HepG2 (cell line): ENCODE data around the gene MPO. TPM values are rescaled to one million over a fixed set of nuclear protein-coding genes. Genes with fewer than 3 reads are reported as not detected.

Experiments used
- CREB3 ChIP-seq: sonication (generic); formaldehyde crosslinking; IDR thresholded peaks from 2 replicates; pipeline ENCODE4 v1.5.0; 2020; ENCODE audit warnings: missing genetic modification reagents
- EEA1 ChIP-seq: sonication (generic); formaldehyde crosslinking; IDR thresholded peaks from 2 replicates; pipeline ENCODE4 v1.5.1; 2020; ENCODE audit warnings: mild to moderate bottlenecking, missing genetic modification reagents, borderline replicate concordance
- GATA4 ChIP-seq: sonication (generic); IDR thresholded peaks from 2 replicates; pipeline ENCODE4 v1.6.1; 2016; ENCODE audit warnings: antibody characterized with exemption, low read depth, borderline replicate concordance
- HHEX ChIP-seq: IDR thresholded peaks from 2 replicates; pipeline ENCODE4 v1.6.1; 2016; ENCODE audit warnings: control low read depth
- KDM2A ChIP-seq: sonication (generic); formaldehyde crosslinking; IDR thresholded peaks from 2 replicates; pipeline ENCODE4 v1.4.0; 2020; ENCODE audit warnings: low read depth, missing genetic modification reagents, borderline replicate concordance
- LCORL ChIP-seq, 2 experiments: fragments of 450-650 bp in 1 of 2; sonication (generic) in 1 of 2; formaldehyde crosslinking in 1 of 2; IDR thresholded peaks; 2 replicates each; pipeline versions ENCODE4 v1.5.0 to v1.6.1; 2017 to 2020; ENCODE audit warnings: antibody characterized with exemption in 1 of 2, missing genetic modification reagents in 1 of 2
- RFXAP ChIP-seq: sonication (generic); formaldehyde crosslinking; IDR thresholded peaks from 2 replicates; pipeline ENCODE4 v1.4.0; 2020; ENCODE audit warnings: missing genetic modification reagents, borderline replicate concordance
- SAFB2 ChIP-seq: sonication (generic); formaldehyde crosslinking; IDR thresholded peaks from 2 replicates; pipeline ENCODE4 v1.5.1; 2020; ENCODE audit warnings: missing genetic modification reagents, low read depth, mild to moderate bottlenecking, borderline replicate concordance
- TMF1 ChIP-seq: sonication (generic); formaldehyde crosslinking; IDR thresholded peaks from 2 replicates; pipeline ENCODE4 v1.8.1; 2022; ENCODE audit warnings: low read depth, missing genetic modification reagents
- XRCC5 ChIP-seq: fragments of 200-400 bp; formaldehyde crosslinking; optimal IDR thresholded peaks from 2 replicates; pipeline ENCODE3; 2017; ENCODE audit warnings: mild to moderate bottlenecking, low read length
- ZBTB43 ChIP-seq: sonication (generic); formaldehyde crosslinking; conservative IDR thresholded peaks from 2 replicates; pipeline ENCODE4 v1.4.0; 2020; ENCODE audit warnings: missing genetic modification reagents
- ZNF280D ChIP-seq: sonication (generic); formaldehyde crosslinking; IDR thresholded peaks from 2 replicates; pipeline ENCODE4 v1.5.1; 2020; ENCODE audit warnings: mild to moderate bottlenecking, missing genetic modification reagents
- ZNF33B ChIP-seq: sonication (generic); formaldehyde crosslinking; IDR thresholded peaks from 2 replicates; pipeline ENCODE4 v1.5.1; 2020; ENCODE audit warnings: mild to moderate bottlenecking, missing genetic modification reagents
- ZNF354B ChIP-seq: sonication (generic); formaldehyde crosslinking; IDR thresholded peaks from 2 replicates; pipeline ENCODE4 v1.8.0; 2022; ENCODE audit warnings: mild to moderate bottlenecking, missing genetic modification reagents
- polyA plus RNA-seq, 8 experiments: library from polyadenylated mRNA; depleted of rRNA in 3 of 8; stranded (reverse) in 7 of 8; unstranded in 1 of 8; fragments of >200 nt; fragmentation: Illumina TruSeq in 4 of 8; extraction: Trizol in 4 of 8; gene quantifications; 2 replicates each; pipeline versions ENCODE4 v1.2.1 to v1.2.3, GENCODE V29; 2011 to 2016; ENCODE audit warnings: low read depth in 4 of 8, missing spikeins in 1 of 8, mixed read lengths in 1 of 8; ENCODE audit not compliant: insufficient read depth in 1 of 8
- total RNA-seq, 5 experiments: library from RNA; depleted of rRNA; stranded (reverse); fragments of >200 nt; fragmentation: Illumina TruSeq; extraction: Trizol; gene quantifications; 2 replicates each; pipeline ENCODE4 v1.2.3, GENCODE V29; 2016; ENCODE audit warnings: low read depth in 1 of 5
- TF ChIP-seq, protein P1 (sequence below): sonication (generic); formaldehyde crosslinking; IDR thresholded peaks from 2 replicates; pipeline ENCODE4 v1.8.0; 2022; ENCODE audit warnings: mild to moderate bottlenecking, missing genetic modification reagents, borderline replicate concordance

MPO gene
- total and polyA plus RNA-seq, 2 of the 13 experiments (the other 11 are each of a cell fraction or from before 2014, with no cell fraction given) = not detected

DNA sequence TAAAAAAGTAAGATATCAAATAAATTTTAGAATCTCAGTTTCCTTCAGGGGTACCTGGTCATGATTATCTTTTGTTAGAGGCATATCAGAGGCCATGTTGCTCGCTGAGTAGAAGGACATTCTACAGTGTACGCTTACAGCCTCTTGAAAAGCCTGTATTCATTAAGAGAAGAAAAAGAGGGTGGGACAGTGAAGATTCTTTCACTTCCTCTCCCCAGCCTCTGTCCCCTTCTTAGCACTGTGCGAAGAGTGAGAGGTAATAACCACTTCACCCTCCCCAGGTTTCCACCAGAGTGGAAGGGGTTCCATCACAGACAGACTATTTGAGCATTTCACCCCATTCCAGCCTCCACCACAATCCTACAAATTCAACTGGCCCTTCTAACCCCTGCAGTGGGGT, 47.2 kb downstream of the MPO start (continued):
- no peak for TF ChIP-seq ZNF33B (CRISPR knock-in tag)
- no peak for TF ChIP-seq ZBTB43 (CRISPR knock-in tag)
- TF ChIP-seq SAFB2 (CRISPR knock-in tag) = no peak
- TF ChIP-seq EEA1 (CRISPR knock-in tag) = no peak
- TF ChIP-seq LCORL (IDR thresholded peaks at IDR 0.05) = no peak
- TF ChIP-seq LCORL (CRISPR knock-in tag; IDR thresholded peaks at IDR 0.05) = no peak
- TF ChIP-seq KDM2A (CRISPR knock-in tag) = no peak
- TF ChIP-seq CREB3 (CRISPR knock-in tag) = no peak
- TF ChIP-seq XRCC5 = no peak
- TF ChIP-seq, protein P1, sequence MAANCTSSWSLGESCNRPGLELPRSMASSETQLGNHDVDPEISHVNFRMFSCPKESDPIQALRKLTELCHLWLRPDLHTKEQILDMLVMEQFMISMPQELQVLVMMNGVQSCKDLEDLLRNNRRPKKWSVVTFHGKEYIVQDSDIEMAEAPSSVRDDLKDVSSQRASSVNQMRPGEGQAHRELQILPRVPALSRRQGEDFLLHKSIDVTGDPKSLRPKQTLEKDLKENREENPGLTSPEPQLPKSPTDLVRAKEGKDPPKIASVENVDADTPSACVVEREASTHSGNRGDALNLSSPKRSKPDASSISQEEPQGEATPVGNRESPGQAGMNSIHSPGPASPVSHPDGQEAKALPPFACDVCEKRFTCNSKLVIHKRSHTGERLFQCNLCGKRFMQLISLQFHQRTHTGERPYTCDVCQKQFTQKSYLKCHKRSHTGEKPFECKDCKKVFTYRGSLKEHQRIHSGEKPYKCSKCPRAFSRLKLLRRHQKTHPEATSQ (CRISPR knock-in tag) = no peak
- no peak for TF ChIP-seq TMF1 (CRISPR knock-in tag)
- TF ChIP-seq ZNF280D (CRISPR knock-in tag) = no peak
- no peak for TF ChIP-seq HHEX (CRISPR knock-in tag)
- no peak for TF ChIP-seq ZNF354B (CRISPR knock-in tag)
- no peak for TF ChIP-seq RFXAP (CRISPR knock-in tag)
- no peak for TF ChIP-seq GATA4
